GM18861 (cell line): ENCODE data around the gene FITM1.

Source experiments
- ATAC-seq: cut with Tn5 transposase; IDR thresholded peaks from one replicate; pipeline ENCODE4 v1.9.1; 2021; ENCODE audit not compliant: unreplicated experiment

Gene FITM1

DNA sequence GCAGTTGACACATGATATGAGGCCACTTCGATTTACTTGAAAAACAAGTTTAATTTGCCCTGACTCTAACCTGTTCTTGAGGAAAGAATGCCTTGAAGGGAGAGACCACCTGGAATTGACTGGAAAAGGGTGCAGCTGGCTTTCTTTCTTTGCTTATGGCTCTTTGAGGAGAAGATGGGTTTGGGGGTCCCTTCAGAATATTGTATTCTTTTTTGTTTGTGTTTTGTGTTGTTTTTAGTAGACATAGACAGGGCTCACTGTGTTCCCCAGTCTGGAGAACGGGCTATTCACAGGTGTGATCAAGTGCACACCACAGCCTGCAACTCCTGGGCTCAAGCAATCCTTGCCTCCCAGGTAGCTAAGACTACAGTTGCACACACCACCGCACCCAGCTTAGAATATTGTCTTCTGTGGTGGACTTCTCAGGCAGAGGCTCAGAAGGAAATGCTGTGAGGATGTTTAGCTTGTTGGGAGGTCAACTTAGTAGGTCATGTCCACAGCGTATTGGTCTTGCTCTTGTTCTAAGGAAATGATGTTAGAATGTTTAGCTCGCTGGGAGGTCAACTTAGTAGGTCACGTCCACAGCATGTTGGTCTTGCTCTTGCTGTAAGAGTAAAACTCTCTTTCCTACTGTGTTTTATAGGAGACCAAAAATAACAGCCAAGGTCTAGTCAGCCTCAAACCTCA, 14.2 kb upstream of the FITM1 start:
- no peak for ATAC-seq

DNA sequence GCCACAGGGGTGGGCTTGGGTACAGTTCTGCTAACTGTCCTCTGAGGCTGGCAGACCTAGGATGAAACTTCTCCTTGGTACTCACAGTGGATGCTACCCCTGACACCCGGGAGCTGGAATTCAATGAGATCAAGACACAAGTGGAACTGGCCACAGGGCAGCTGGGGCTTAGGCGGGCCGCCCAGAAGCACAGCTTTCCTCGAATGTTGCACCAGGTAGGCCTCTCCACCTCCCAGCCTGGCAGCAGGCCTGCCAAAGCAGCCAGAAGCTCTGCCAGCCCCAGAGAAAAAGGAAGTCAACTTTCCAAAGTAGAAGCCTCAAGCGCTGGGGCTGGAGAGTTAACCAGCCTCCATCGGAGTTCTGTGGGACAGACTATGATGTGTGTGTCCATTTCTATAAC, 13.3 kb upstream of the FITM1 start:
- no peak for ATAC-seq

DNA sequence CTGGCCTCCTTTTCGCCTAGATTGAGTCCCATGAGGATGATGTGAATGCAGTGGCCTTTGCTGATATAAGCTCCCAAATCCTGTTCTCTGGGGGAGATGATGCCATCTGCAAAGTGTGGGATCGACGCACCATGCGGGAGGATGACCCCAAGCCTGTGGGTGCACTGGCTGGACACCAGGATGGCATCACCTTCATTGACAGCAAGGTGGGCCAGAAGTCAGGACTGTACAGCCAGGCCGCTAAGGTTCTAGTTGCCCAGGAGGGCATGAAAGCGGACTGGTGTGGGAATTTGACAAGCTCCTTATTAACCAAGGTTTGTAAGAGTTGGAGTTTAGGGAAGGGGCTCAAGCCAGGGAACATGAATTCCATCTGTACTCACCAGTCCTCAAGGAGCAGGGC, 10.8 kb upstream of the FITM1 start:
- no peak for ATAC-seq

DNA sequence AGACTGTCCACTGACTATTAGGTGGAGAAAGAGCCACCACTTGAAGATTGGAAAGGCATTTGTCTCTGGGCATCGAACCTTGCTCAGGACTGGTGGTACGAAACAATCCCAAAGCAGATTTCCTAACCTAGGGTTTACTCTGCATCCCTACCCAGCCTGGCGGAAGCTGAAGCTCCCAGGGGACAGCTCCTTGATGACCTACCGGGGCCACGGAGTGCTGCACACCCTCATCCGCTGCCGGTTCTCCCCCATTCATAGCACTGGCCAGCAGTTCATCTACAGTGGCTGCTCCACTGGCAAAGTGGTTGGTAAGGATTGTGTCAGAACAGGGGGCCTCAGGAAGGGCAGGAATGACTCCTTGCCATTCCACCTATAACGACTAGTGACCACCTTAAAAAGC, 9.2 kb upstream of the FITM1 start:
- no peak for ATAC-seq

DNA sequence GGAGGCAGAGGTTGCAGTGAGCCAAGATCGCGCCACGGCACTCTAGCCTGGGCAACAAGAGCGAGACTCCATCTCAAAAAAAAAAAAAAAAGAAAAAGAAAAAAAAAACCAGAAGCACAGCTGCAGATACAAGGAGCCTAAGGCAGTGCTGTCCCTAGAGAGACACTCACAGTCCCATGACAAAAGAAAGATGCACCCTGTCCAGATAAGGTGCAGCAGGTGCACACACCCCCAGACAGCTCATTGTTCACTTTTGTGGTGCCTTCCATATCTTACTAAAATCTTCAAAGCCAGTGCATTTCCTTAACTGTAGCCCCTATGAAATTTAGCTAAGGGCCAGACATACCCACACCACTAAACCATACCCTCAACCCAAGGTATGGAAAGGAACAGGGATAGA, 8.0 kb upstream of the FITM1 start:
- ATAC-seq = no peak

DNA sequence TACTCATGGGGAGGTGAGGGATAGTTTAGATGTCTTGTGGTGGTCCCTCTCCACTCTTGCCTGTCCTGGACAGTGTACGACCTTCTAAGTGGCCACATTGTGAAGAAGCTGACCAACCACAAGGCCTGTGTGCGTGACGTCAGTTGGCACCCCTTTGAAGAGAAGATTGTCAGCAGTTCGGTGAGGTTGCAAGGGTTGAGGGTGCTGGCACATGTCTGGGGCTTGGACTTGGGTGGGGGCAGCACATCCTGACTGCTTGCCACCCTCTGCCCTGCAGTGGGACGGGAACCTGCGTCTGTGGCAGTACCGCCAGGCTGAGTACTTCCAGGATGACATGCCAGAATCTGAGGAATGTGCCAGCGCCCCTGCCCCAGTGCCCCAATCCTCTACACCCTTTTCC, 7.6 kb upstream of the FITM1 start:
- no peak for ATAC-seq

DNA sequence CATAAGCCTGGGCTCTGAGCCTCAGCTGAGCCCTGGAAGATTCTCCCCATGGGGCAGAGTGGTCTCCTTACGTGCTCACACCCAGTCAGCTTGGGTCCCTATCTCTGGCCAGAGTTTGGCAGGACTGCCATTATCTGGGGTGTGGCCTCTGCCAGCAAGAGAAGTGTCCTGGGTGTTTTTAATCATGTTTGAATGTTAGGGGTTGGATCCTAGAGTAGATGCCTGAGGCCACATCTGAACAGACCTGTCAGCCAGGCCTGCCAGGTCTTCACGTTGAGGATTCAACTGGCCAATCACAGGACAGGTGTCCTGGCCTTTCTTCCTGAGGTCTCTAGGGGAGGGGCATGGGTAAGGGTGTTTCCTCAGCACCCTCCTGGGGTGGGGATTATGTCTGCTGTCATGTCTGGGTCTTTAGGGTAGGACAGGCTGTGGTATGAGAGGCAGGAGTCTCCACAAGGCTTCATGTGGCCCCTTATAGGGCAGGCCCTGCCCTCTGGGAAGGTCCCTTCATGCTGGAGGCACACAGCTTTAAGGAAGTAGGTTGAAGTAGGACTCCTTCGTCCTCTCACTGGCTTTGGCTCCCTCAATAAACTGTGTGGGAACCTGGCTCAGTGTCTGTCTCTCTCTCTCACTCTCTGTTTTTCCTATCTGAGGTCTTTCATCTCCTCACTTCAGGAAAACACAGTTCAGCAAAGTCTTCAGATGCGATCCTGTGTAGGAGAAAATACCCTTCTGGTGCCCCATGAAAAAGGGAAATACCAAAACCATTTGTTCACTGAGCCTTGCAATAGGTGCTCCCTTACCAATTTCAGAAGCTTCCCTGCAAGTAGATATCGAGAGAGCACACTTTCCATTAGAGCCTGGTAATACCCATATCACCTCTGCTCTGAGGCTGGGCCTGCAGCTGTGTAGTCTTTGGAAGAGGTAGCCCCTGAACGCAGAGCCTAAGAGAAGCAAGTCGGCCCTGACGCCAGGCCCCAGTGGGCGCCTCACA, 6.7 kb upstream of the FITM1 start:
- ATAC-seq = no peak

DNA sequence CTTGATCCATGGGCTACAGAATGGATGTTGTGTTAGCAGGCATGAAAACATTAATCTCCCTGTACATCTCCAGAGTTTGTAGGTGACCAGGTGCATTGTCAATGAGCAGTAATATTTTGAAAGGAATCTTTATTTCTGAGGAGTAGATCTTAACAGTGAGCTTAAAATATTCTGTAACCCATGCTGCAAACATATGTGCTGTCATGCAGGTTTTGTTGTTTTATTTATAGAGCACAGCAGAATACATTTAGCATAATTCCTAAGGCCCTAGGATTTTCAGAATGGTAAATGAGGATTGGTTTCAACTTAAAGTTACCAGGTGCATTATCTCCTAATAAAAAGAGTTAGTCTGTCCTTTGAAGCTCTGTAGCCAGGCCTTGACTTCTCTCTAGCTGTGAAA, 3.5 kb upstream of the FITM1 start:
- no peak for ATAC-seq

DNA sequence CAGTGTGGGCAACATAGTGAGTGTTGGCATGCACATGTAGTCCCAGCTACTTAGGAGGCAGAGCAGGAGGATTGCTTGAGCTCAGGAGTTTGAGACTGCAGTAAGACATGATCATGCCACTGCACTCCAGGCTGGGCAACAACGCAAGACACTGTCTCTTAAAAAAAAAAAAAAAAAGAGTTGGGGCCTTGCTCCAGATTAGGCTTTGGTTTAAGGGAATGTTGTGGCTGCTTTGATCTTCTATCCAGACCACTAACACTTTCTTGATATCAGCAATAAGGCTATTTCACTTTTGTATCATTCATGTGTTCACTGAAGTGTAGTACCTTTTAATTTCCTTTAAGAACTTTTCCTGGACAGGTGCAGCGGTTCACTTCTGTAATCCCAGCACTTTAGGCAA, 2.8 kb upstream of the FITM1 start:
- ATAC-seq = no peak

DNA sequence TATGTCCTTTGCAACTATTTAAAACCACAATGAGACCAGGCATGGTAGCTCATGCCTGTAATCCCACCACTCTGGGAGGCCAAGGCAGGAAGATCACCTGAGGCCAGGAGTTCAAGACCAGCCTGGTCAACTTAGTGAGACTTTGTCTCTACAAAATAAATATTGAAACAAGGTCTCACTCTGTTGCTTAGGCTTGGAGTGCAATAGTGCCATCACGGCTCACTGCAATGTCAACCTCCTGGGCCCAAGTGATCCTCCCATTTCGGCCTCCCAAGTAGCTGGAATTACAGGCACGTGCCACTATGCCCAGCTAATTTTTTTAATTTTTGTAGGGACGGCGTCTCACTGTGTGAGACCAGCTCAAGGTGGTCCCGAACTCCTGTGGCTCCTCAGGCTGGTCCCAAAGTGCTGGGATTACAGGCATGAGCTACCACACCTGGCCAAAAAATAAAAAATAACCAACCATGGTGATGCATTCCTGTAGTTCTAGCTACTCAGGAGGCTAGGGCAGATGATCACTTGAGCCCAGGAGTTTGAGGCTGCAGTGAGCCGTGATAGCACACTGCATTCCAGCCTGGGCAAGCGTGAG, 955 bp upstream of the FITM1 start:
- ATAC-seq = no peak

DNA sequence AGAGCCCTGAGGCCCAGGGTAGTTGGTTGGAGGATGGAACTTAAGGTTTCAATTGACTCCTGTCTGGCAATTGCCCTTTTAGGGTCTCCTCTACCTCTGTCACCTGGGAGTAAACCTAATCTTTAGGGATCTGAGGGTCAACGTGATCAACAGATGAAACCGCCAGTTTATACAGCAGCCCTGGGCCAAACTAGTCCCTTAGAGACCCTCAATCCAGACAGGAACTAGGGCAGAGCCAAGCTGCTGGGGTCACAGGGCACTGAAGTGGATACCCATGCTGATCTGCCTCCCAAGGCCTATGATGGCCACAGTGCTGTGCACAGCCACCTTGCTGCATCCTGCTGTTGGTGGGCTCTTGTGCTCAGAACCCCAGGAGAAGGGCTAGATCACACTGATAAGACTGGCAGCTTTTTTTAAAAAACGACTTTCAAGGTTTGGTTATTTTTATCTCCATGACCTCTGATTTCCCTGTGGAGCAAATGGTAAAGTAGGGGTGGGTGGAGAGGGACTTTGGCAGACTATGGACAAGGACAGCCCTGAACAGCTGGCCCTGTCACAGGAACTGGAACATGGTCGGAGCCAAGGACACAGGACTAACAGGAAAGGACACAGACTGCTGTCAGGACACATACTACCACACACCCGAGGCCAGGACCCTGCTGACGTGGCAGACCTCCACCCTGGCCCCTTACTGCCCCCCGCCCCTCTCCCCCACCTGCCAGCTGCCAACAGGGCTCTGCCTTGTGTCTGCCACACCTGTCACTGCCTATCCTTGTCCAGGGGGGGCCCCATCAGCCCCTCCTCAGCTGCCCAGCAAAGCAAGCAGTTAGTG, 474 bp downstream of the FITM1 start:
- no peak for ATAC-seq

DNA sequence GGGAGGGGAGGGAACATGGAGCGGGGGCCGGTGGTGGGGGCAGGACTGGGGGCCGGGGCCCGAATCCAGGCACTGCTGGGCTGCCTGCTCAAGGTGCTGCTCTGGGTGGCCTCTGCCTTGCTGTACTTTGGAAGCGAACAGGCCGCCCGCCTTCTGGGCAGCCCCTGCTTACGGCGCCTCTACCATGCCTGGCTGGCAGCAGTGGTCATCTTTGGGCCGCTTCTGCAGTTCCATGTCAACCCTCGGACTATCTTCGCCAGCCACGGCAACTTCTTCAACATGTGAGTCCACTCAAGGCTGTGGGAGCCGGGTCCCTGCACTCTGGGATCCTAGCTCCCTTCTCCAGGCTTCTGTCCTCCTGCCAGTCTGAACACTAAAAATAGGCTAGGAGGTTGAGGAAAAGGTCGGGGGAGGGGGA, 1.1 kb downstream of the FITM1 start:
- no peak for ATAC-seq

DNA sequence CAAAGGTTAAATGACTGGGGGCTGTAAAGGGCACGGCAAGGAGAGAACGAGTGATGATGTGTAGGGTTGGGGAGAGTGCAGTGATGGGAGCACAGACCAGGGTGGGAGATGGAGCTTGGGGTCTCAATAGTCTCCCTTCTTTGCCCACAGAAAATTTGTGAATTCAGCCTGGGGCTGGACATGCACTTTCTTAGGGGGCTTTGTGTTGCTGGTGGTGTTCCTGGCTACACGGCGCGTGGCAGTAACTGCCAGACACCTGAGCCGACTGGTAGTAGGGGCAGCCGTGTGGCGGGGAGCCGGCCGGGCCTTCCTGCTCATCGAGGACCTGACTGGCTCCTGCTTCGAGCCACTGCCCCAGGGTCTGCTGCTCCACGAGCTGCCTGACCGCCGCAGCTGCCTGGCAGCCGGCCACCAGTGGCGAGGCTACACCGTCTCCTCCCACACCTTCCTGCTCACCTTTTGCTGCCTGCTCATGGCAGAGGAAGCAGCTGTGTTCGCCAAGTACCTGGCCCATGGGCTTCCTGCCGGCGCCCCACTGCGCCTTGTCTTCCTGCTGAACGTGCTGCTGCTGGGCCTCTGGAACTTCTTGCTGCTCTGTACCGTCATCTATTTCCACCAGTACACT, 1.7 kb downstream of the FITM1 start:
- ATAC-seq = no peak

DNA sequence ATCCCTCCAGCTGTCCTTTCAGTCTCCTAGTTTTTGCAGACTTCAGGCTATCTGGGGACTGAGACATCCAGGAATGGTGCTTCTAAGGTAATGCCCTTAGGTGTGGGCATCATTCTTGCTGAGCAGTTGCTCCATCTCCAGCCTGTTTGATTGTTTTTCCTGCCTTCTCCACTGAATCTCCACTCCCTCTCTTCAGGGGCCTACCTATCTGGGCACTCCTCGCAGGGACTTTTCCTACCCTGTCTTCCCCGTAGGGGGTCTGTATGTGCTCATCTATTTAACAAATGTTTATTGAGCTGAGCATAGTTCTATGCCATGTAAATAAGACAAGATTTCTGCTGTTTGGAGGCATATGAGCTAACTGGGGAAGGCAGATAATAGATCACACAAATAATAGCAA, 2.5 kb downstream of the FITM1 start:
- no peak for ATAC-seq

DNA sequence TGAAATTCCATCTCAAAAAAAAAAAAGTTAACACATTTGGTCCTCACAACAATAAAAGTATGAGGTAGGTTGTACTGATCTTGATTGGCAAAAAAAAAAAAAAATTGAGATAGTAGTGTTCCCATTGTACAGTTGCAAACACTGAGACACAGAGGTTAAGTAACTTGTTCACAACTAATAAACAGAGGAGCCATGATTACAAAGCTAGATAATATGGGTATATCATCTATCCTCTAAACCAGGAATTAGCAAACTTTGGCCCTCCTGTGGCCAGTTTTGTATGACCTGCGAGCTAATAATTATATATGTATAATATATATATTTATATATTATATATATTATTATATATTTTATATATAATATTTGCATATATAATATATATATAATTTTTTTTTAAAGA, 3.3 kb downstream of the FITM1 start:
- no peak for ATAC-seq

DNA sequence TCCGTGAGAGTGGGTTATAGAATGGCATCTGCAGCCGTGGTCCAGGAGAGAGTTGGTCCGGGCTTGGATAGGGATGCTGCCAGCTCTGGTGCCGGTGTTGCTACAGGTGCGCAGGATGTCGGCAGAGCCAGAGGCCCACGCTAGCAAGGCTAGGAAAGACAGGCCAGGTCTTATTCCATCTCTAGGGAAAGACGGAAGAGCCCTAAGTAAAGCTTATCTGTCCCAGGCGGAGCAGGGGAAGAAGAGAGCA, 5.0 kb downstream of the FITM1 start:
- no peak for ATAC-seq

DNA sequence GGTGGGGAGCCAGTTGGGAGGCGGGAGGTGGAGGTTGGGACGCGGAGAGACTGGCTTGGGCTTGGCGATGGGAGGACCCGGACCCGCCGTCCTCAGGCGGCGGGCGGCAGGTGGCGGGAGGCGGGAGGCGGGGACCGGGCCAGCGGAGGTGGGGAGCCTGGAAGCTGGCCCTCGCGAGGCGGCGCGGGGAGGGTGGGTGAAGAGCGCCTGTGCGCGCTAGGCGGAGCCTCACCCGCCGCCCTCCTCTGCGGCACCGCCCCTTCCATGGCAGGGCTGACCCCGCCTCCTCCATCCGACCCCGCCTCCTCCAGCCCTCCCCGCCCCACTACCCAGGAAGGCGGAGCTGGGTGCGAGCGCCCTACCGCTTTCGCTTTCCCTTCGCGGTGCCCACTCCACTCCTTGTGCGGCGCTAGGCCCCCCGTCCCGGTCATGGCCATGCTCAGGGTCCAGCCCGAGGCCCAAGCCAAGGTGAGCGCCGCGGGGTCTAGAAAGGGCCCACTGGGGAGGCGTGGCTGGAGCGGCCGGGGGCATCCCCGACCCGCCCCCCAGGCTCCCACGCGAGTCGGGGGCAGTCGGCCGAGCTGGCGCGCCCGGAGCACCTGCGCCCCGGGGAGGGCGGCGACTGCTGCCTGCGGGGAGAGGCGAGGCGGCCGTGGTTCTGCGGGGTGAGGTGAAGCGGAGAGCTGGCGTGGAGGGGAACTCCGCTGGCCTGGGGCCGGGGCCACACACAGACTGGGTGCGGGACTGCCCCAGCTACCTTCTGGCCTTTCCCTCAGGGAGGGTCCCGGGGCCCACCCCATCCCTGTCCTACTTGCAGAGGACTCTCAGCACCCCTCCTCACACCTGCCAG, 5.6 kb downstream of the FITM1 start, which contains the start of gene PSME1:
Gene PSME1, plus strand, starts transcription at position 361 of the 850 bp plus-strand sequence. Its CDS starts 69 bp downstream, at position 430.
- ATAC-seq = peak; percentile 76

DNA sequence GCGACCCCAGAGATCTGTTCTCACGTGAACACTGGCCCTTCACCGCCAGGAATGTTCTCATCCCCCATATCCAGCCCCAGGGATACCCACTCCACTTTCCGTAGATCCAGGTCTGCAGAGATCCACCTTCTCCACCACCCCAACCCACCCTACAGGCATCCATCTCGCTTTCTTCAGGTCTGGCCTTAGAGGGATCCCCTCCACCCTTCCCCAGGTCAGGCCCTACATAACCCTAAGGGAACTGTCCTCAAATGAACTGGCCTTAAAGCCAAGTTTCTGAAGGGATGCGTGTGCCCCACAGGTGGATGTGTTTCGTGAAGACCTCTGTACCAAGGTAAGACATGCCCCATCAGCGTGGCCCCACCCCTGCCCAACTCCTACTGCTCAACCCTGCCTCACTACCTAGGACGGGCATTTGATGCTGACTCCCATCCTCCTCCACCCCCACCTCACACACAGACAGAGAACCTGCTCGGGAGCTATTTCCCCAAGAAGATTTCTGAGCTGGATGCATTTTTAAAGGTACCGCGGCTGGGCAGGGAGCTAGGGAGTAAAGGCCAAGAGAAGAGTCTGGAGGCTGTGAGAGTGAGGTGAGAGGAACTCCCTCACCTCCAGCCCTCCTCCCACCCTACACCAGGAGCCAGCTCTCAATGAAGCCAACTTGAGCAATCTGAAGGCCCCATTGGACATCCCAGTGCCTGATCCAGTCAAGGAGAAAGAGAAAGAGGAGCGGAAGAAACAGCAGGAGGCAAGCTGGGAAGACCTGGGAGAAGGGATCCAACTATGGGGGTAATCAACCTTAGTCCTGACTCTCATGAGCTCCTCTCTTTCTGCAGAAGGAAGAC, 6.4 kb downstream of the FITM1 start:
- no peak for ATAC-seq
